Left ventricle myocardium inferior (tissue), 1 donor: Measurements from ENCODE around the gene PLEKHN1. TPM values are rescaled to one million over a fixed set of nuclear protein-coding genes. Genes with fewer than 3 reads are reported as not detected.

Experiments used
- DNase-seq: peaks from one replicate; pipeline ENCODE4 v3.0.0-alpha.2; 2020
- H3K27ac ChIP-seq: fragments of 200-600 bp; replicated peaks from 2 replicates; pipeline ENCODE4 v1.8.0; 2021
- H3K27me3 ChIP-seq: fragments of 200-600 bp; 2 replicates; pipeline ENCODE4 v1.8.0; 2021; ENCODE audit warnings: low read depth
- H3K36me3 ChIP-seq: fragments of 200-600 bp; 2 replicates; pipeline ENCODE4 v1.8.0; 2021
- H3K4me1 ChIP-seq: fragments of 200-600 bp; 2 replicates; pipeline ENCODE4 v1.8.0; 2021
- H3K4me3 ChIP-seq: fragments of 200-600 bp; 2 replicates; pipeline ENCODE4 v1.8.0; 2021; ENCODE audit warnings: mild to moderate bottlenecking, moderate library complexity
- H3K9me3 ChIP-seq: fragments of 200-600 bp; replicated peaks from 2 replicates; pipeline ENCODE4 v1.8.0; 2021
- intact Hi-C: fragments of 100-400 bp; cut with micrococcal nuclease; formaldehyde crosslinking; loops from one replicate; pipeline ENCODE4 v1.11.0; 2022
- total RNA-seq: library from RNA; stranded (reverse); fragmentation: NEBNext Ultra II Directional; extraction: Animal tissue kit (Norgen Biotek cat#: 25700); gene quantifications from one replicate; pipeline ENCODE4 v1.2.1, GENCODE V29; 2021
- TF ChIP-seq, protein P1 (sequence below): fragments of 200-600 bp; IDR thresholded peaks from 2 replicates; pipeline ENCODE4 v1.8.0; 2021; ENCODE audit warnings: antibody characterized with exemption, mild to moderate bottlenecking, borderline replicate concordance
- donor health status: DM: no; HTN: yes; CAD: no; lungs with severe emphysema.

Gene PLEKHN1
- total RNA-seq, 1 donor from 2014 or later = not detected

- no peak for DNase-seq
- H3K4me1 ChIP-seq = peaks cover 71% of the 10 kb centered on the region
- TF ChIP-seq, protein P1, sequence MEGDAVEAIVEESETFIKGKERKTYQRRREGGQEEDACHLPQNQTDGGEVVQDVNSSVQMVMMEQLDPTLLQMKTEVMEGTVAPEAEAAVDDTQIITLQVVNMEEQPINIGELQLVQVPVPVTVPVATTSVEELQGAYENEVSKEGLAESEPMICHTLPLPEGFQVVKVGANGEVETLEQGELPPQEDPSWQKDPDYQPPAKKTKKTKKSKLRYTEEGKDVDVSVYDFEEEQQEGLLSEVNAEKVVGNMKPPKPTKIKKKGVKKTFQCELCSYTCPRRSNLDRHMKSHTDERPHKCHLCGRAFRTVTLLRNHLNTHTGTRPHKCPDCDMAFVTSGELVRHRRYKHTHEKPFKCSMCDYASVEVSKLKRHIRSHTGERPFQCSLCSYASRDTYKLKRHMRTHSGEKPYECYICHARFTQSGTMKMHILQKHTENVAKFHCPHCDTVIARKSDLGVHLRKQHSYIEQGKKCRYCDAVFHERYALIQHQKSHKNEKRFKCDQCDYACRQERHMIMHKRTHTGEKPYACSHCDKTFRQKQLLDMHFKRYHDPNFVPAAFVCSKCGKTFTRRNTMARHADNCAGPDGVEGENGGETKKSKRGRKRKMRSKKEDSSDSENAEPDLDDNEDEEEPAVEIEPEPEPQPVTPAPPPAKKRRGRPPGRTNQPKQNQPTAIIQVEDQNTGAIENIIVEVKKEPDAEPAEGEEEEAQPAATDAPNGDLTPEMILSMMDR = no peak
Observed at GRCh38 chr1:1022302-1023009, 56.2 kb downstream of the PLEKHN1 start.

GRCh38 chr1:1023700-1024099 is 57.4 kb downstream of the PLEKHN1 start:
- intact Hi-C loops = no loop called here
- Histone ChIP-seq H3K27ac (peak overlapping the region; percentile 63), H3K36me3 (no peaks in the 10 kb centered on the region), H3K4me3 (no peak overlapping the region), H3K9me3 (no peaks in the 10 kb centered on the region), H3K4me1 (peaks cover 71% of the 10 kb centered on the region), H3K27me3 (no peaks in the 10 kb centered on the region)
- TF ChIP-seq, protein P1 = no peak
- DNase-seq = no peak

More at GRCh38 chr1:1022302-1023009, 56.2 kb downstream of the PLEKHN1 start:
- intact Hi-C loops = no loop called here
- Histone ChIP-seq H3K27ac (no peak overlapping the region), H3K9me3 (no peaks in the 10 kb centered on the region), H3K27me3 (no peaks in the 10 kb centered on the region), H3K36me3 (no peaks in the 10 kb centered on the region), H3K4me3 (no peak overlapping the region)

GRCh38 chr1:1024149-1024770 is 58.0 kb downstream of the PLEKHN1 start:
- TF ChIP-seq, protein P1 = no peak
- peak overlapping the region; percentile 41 for H3K4me3 ChIP-seq
- H3K9me3 ChIP-seq = no peaks in the 10 kb centered on the region
- H3K27ac ChIP-seq = peak overlapping the region; percentile 63
- intact Hi-C loops = no loop called here
- no peak for DNase-seq
- no peaks in the 10 kb centered on the region for H3K36me3 ChIP-seq
- no peaks in the 10 kb centered on the region for H3K27me3 ChIP-seq
- H3K4me1 ChIP-seq = peaks cover 67% of the 10 kb centered on the region

DNA sequence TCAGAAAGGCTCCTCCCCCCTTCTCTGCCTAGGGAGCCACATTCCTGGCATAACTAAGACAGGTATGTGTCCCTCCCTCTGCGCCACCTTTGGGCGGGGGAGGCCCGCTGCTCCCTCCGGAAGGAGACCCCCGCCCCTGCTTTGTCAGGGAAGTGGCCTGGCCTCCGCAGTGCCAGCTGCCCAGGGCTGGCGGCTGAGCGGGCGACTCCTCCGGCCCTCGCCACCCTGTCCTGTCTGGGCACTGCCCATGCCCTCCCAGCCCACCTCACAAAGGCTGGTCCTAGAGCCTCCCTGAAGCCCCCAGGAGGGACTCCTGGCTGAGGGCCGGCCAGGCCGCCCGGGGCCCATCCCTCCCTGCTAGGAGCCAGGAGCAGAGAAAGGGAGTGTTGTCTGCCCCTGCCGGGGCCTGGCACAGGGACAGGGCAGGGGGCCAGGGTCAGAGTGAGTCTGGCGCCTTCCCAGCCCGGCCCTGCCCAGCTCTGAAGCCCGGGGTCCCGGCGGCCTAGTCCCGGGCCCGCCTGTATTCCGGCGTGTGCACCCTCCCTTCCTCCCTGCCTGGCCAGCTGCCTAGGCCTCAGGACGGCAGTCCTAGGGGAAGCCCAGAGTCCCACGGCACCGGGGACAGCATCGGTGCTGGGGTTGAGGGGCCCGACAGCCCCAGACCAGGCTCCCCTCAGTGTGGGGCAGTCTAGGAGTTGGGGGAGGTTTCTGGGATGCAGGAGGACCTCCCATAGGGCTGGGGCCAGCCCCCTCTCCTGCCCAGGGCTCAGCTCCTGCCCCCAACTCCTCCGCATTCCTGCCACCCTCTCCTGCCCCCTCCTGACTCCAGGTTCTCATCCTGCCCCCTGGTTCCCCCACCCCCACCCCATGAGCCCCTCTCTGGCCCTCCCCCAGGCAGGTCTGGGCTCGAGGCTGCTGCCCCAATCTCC is 58.8 kb downstream of the PLEKHN1 start:
- no peaks in the 10 kb centered on the region for H3K27me3 ChIP-seq
- peak overlapping the region; percentile 41 for H3K4me3 ChIP-seq
- intact Hi-C loops = no loop called here
- DNase-seq = no peak
- no peaks in the 10 kb centered on the region for H3K9me3 ChIP-seq
- TF ChIP-seq, protein P1 = no peak
- H3K36me3 ChIP-seq = no peaks in the 10 kb centered on the region
- peaks cover 66% of the 10 kb centered on the region for H3K4me1 ChIP-seq
- H3K27ac ChIP-seq = peak overlapping the region; percentile 63

Other genes with a start within 250 kb of the PLEKHN1 start
- gene SAMD11, start 42.6 kb upstream of the PLEKHN1 start, total RNA-seq = 2.4 TPM
- gene NOC2L, start 7.2 kb upstream of the PLEKHN1 start, total RNA-seq = 40.8 TPM
- gene KLHL17, start 5.9 kb upstream of the PLEKHN1 start, total RNA-seq = 6.4 TPM
- 160 TPM for gene PERM1, start 15.6 kb downstream of the PLEKHN1 start, total RNA-seq
- gene HES4, start 33.6 kb downstream of the PLEKHN1 start, total RNA-seq = 34.0 TPM
- 14.5 TPM for gene ISG15, start 47.0 kb downstream of the PLEKHN1 start, total RNA-seq
- gene AGRN, start 53.6 kb downstream of the PLEKHN1 start, total RNA-seq = 13.0 TPM
- not detected for gene RNF223, start 107.8 kb downstream of the PLEKHN1 start, total RNA-seq
- gene C1orf159, start 149.6 kb downstream of the PLEKHN1 start, total RNA-seq = 3.8 TPM
- not detected for gene TTLL10, start 207.4 kb downstream of the PLEKHN1 start, total RNA-seq
- not detected for gene TNFRSF18, start 240.1 kb downstream of the PLEKHN1 start, total RNA-seq
- gene TNFRSF4, start 247.7 kb downstream of the PLEKHN1 start, total RNA-seq = 2.2 TPM